GM18511 (cell line): ENCODE measurements around the gene SPACA5B.
"Not testable (repeated sequence)": the region's sequence is repeated elsewhere in the genome, so short reads cannot be mapped to it uniquely, and the experiment has no call there.

Source experiments
- ATAC-seq: cut with Tn5 transposase; IDR thresholded peaks from one replicate; pipeline ENCODE4 v1.9.1; 2021; ENCODE audit warnings: mild to moderate bottlenecking, moderate library complexity; ENCODE audit not compliant: unreplicated experiment

The SPACA5B gene

DNA sequence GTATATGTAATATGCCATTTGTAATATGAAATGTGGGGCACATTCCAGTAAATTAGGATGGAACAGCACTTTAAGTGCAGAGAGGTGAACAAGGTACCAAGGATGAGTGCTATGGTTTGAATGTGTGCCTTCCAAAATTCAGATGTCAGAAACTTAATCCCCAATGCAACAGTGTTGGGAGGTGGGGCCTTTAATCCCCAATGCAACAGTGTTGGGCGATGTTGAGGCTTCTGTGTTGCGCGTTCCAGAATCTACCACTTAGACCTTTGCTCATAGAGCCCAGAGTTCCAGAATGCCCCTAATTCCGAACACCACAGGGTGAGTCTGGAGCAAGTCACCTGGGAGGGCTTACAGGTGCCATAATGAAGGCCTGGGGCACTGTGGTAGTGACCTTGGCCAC lies at the start of gene SPACA5B:
SPACA5B (plus strand) TSS at position 301 of the 400 bp plus-strand sequence; CDS start at position 363, 62 bp downstream.
- ATAC-seq = not testable (repeated sequence)

GRCh38 chrX:48083212-48083611 lies 47.2 kb upstream of the SPACA5B start:
- no peak for ATAC-seq

GRCh38 chrX:48083706-48084105 lies 46.7 kb upstream of the SPACA5B start:
- no peak for ATAC-seq

DNA sequence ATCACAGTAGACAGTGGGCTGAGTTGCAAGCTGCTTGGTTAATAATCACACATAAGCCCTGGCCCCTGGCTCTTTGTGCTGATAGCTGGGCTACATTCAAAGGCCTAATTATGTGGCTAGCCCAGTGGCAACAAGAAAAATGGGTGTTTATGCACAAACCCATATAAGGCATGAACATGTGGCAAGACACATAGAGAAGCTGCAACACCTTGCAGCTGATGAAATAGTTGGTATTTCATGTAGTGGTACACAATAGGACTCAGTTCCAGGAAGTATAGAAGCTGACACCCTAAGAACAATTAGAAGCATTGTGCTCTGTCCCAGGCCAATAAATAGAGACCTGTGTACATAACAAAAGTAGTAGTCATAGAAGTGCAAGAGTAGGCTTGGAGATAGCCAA lies 44.3 kb upstream of the SPACA5B start:
- no peak for ATAC-seq

DNA sequence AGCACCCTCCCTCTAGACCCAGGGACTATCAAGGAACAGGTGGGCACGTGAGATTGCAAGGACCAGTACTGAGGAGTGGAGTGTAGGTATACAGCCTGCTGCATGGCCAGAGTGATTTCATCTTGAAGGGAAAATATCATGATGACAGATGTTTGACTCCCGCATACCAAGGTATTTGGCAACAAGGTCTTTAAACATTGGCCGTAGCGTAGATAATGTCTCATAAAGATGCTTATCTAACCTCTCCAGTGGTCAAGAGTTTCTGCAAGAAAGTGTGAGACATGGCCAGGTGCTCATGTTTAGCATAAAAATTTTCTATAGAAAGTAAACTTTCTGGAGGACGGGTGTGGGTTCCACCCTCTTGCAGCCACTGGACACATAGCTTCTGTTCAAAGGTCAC lies 40.3 kb upstream of the SPACA5B start:
- no peak for ATAC-seq

GRCh38 chrX:48092558-48092957 lies 37.9 kb upstream of the SPACA5B start:
- ATAC-seq = not testable (repeated sequence)

DNA sequence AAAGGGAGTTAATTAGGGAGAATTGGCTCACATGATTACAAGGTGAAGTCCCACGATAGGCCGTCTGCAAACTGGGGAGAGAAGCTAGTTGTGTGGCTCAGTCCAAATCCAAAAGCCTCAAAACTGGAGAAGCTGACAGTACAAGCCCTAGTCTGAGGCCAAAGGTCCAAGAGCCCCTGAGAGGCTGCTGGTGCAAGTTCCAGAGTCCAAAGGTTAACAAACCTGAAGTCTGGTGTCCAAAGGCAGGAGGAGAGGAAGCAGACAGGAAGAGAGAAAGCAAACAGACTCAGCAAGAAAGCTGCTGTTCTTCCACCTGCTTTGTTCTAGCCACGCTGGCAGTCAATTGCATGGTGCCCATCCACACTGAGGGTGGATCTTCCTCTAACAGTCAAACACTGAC lies 29.0 kb upstream of the SPACA5B start:
- no peak for ATAC-seq

DNA sequence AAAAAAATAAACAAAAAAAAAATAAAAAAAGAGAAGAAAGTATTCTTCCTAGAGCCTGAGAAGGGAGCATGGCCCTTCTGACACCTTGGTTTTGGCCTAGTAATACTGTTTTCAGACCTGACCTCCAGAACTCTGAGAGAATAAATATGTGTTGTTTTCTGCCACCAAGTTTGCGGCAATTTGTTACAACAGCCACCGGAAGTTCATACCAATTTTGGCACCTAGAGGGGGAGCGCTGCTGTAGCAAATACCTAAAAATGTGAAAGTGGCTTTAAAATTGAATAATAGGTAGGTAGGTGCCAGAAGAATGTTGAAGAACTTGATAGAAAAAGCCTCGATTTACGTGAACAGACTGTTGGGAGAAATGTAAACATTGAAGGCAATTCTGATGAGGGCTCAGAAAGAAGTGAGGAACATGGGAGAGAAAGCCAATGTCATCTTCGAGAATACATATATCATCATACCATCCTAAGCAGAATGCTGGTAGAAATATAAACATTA lies 27.5 kb upstream of the SPACA5B start:
- no peak for ATAC-seq

DNA sequence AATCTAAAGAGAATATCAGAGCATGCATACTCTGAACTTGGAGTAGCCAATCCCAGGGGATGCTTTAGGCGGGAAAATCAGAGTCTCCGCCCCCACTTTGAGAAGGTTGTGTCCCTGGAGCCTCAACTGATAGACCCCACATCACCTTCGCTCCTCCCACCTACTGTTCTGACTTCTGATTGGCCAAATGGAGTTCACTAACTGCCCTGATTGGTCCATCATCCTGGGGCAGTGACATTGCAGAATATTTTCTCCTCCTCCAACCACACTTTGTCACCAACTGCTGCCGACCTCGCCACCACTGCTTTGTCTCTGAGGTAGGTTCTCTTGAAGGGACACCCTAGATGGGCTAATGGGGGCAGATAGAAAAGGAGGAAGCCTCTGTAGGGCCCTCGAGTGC lies 22.7 kb upstream of the SPACA5B start:
- no peak for ATAC-seq

DNA sequence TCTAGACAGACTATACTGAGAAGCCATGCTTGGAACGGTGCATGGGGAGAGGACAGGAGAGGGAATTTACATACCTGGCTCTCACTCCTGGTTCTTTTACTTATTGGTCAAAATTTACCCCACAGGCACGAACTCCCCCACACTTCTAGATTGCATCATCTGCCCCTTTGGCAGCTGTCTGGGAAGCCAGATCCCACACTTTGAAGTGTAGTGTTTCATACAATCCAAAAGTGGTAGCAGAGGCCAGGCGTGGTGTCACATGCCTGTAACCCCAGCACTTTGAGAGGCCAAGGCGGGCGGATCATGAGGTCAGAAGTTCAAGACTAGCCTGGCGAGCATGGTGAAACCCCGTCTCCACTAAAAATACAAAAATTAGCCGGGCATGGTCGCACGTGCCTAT lies 5.1 kb upstream of the SPACA5B start:
- ATAC-seq = not testable (repeated sequence)

DNA sequence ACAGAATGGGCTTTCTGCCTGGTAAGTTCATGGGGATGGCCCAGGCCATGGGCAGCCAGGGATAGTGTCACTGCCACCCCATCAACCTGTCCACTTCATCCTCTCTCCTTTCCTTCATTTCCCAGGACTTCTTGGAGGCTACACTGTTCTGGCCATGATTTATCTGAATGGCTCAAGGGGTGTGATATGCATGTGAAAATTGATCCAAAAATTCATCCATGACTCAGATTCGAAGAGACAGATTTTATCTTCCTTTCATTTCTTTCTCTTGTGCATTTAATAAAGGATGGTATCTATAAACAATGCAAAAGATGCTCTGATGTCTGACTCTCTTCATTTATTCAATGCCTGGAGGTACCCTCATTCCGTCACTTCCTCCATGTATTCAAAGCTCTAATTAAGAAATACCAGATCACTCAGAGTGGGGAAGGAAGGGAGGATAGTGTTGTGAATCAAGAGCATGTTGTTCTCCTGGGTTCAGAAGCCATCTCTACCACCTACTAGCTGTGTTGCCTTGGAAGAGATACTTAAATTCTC lies 1.9 kb downstream of the SPACA5B start:
- ATAC-seq = not testable (repeated sequence)

GRCh38 chrX:48139076-48139475 lies 8.7 kb downstream of the SPACA5B start:
- ATAC-seq = not testable (repeated sequence)

DNA sequence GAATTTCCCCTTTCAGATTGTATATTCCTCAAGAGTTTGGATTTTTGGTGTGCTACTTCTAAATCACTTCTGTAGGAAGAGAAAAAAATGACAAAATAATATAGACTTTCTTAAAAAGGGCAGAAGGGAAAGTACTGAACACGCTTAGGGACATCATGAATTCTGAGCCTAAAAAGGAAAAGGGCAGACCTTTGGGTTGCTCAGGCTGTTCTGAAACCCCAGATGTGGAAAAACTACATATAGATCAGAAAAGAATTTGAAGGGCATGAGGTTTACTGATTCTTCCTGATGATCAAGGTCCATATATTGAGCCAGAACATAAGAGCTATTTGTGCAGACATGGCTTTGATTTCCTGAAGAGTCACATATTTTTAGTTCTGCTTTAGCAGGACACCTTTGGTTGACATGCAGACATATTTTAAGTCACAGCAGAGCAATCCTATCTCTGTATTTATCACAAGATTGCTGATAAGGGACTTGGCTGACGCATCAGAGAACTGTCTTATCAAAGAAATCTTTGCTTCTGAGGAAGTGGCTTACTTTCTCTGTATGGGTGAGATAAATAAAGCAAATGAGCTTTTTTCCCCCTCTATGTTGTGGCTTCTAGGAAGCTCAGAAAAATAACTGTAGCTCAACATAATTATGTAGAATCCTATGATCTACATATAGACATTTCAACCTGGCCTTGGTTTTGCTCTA lies 11.5 kb downstream of the SPACA5B start:
- ATAC-seq = not testable (repeated sequence)

GRCh38 chrX:48142697-48143096 lies 12.3 kb downstream of the SPACA5B start:
- not testable (repeated sequence) for ATAC-seq

DNA sequence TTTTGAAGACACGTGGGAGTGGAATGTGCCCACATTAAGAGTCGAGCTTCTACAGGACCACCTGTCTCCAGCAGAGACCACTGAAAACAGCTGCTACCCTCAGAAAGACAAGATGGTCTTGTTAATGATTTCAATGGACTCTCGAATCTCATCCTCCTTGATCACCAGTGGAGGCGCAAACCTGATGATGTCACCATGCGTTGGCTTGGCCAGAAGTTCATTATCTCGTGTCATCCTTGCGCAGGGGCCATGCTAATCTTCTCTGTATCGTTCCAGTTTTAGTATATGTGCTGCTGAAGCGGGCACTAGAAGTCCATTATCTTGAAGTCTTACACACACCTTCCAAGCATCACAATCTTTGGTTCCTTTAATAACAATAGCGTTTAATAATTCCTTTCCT lies 23.3 kb downstream of the SPACA5B start:
- ATAC-seq = no peak

DNA sequence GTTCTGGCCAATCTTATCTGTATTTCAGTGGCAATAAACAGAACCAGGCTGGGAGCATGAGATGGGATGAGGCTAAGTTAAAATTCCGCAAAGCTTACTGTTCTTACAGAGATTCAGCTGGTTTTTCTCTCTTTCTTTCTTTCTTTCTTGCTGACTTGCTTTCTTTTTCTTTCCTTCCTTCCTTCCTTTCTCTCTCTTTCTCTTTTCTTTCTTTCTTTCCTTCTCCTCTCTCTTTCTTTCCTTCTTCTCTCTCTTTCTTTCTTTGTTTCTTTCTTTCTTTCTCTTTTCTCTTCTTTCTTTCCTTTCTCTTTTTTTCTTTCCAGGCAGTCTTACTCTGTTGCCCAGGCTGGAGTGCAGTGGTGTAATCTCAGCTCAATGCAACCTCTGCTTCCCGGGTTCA lies 24.4 kb downstream of the SPACA5B start:
- no peak for ATAC-seq

- no peak for ATAC-seq
These were observed 25.6 kb downstream of the SPACA5B start for GRCh38 chrX:48156014-48156413.

DNA sequence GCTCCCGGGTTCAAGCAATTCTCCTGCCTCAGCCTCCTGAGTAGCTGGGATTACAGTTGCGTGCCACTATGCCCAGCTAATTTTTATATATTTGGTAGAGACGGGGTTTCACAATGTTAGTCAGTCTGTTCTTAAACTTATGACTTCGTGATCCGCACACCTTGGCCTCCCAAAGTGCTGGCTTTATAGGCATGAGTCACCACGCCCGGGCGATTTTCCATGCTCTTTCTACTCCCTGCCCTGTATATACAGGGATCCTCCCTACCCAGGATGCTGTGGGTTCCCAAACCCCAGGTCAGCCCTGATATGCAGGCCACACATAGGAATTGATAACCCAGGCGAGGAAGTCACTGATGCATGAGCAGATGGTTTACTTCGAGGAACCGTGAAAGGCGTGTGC lies 34.8 kb downstream of the SPACA5B start:
- ATAC-seq = no peak

DNA sequence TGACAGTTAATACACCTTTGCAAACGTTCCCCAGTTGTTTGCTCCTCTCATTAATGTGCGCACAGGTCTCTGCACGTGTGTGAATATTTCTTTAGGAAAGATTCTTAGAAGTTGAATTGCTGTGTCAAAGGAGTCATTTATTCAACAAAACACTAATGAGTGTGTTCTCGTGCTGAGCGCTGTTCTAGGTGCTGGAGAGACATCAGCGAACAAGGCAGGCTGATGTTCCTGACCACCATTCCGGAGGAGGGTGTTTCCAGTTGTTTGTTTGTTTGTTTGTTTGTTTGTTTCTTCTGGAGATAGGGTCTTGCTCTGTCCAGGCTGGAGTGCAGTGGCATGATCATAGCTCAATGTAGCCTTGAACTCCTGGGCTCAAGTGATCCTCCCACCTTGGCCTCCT lies 35.9 kb downstream of the SPACA5B start:
- ATAC-seq = not testable (repeated sequence)

GRCh38 chrX:48179691-48180090 lies 49.3 kb downstream of the SPACA5B start:
- ATAC-seq = no peak

GRCh38 chrX:48180811-48181210 lies 50.4 kb downstream of the SPACA5B start:
- ATAC-seq = no peak

- not testable (repeated sequence) for ATAC-seq
These were observed 51.5 kb downstream of the SPACA5B start for GRCh38 chrX:48181882-48182281.
